GM12878 (cell line): ENCODE results near the gene ADSL. TPM values are rescaled to one million over a fixed set of nuclear protein-coding genes. Genes with fewer than 3 reads are reported as not detected.

Experiments used
- ATAC-seq: fragments of 200-7000 bp; cut with Tn5 transposase; 3 replicates; pipeline ENCODE4 v1.9.1; 2020; ENCODE audit warnings: mild to moderate bottlenecking, moderate library complexity
- BruUV-seq: library from RNA; stranded (reverse); fragments of 400-500 nt; replicated peaks from 2 replicates; lab custom pipeline; 2021; lab: Mats Ljungman, UMichigan
- CTCF ChIA-PET: fragments of 300-600 bp; sonication (Branson Sonifier 250); formaldehyde crosslinking; extraction: SDS; loops from one replicate; lab custom pipeline; 2021; ENCODE audit warnings: inconsistent platforms; lab: Yijun Ruan, JAX
- POLR2A ChIA-PET: fragments of 350-600 bp; formaldehyde crosslinking; extraction: SDS; loops from one replicate; lab custom pipeline; 2021; ENCODE audit warnings: inconsistent platforms; lab: Charles Lee
- RAD21 ChIA-PET: fragments of 300-600 bp; sonication (Branson Sonifier 250); formaldehyde crosslinking; loops from one replicate; lab custom pipeline; 2023; ENCODE audit warnings: antibody characterized with exemption; ENCODE audit not compliant: unreplicated experiment; lab: Charles Lee
- SMC1A ChIA-PET: fragments of 300-600 bp; sonication (Branson Sonifier 250); formaldehyde crosslinking; loops from one replicate; lab custom pipeline; 2023; ENCODE audit not compliant: unreplicated experiment, uncharacterized antibody; lab: Charles Lee
- DNase-seq: peaks from one replicate; pipeline ENCODE4 v3.0.0-alpha.2; 2011; ENCODE audit warnings: low read depth, low spot score
- FAIRE-seq: peaks from 3 replicates; lab custom pipeline; 2011; peaks lifted over from hg19 to GRCh38; lab: Jason Lieb, UNC
- H2AFZ ChIP-seq: 2 replicates; pipeline ENCODE4 v1.6.0; 2011; ENCODE audit warnings: low read depth, low read length, control low read depth; ENCODE audit not compliant: control insufficient read depth
- H3K27ac ChIP-seq: 2 replicates; pipeline ENCODE4 v1.5.1; 2011; ENCODE audit warnings: control low read depth; ENCODE audit not compliant: control insufficient read depth, insufficient read depth
- H3K27me3 ChIP-seq, 2 experiments: replicated peaks in 1 of 2; 2 replicates each; pipeline versions ENCODE4 v1.6.0 to v1.6.1; 2011; ENCODE audit warnings: low read length in 1 of 2; ENCODE audit not compliant: control insufficient read depth in 2 of 2, insufficient read depth in 2 of 2
- H3K36me3 ChIP-seq, 2 experiments: 2 replicates each; pipeline ENCODE4 v1.5.1; 2011; ENCODE audit warnings: low read length in 1 of 2; ENCODE audit not compliant: control insufficient read depth in 2 of 2, insufficient read depth in 2 of 2
- H3K4me1 ChIP-seq: 2 replicates; pipeline ENCODE4 v1.6.1; 2011; ENCODE audit warnings: mild to moderate bottlenecking, low read length, moderate library complexity, mixed read lengths; ENCODE audit not compliant: control insufficient read depth, insufficient read depth
- H3K4me2 ChIP-seq: 2 replicates; pipeline ENCODE4 v1.6.0; 2011; ENCODE audit warnings: control low read depth; ENCODE audit not compliant: control insufficient read depth, insufficient read depth
- H3K4me3 ChIP-seq: fragments of 200-600 bp; sonication (generic); 2 replicates; pipeline ENCODE4 v1.5.1; 2016
- H3K79me2 ChIP-seq: 2 replicates; pipeline ENCODE4 v1.6.0; 2011; ENCODE audit warnings: low read length; ENCODE audit not compliant: control insufficient read depth, insufficient read depth
- H3K9ac ChIP-seq: 2 replicates; pipeline ENCODE4 v1.8.0; 2011; ENCODE audit warnings: low read length, control low read depth, mixed read lengths; ENCODE audit not compliant: control insufficient read depth, insufficient read depth
- H3K9me3 ChIP-seq: replicated peaks from 3 replicates; pipeline ENCODE4 v1.5.1; 2011; ENCODE audit warnings: mild to moderate bottlenecking, low read length; ENCODE audit not compliant: control insufficient read depth, insufficient read depth
- H4K20me1 ChIP-seq: 2 replicates; pipeline ENCODE4 v1.6.0; 2011; ENCODE audit not compliant: control insufficient read depth, insufficient read depth
- BRCA1 ChIP-seq: IDR thresholded peaks from 2 replicates; pipeline ENCODE4 v1.6.1; 2011; ENCODE audit warnings: low read depth, low read length, improper control_type of control experiment
- DPF2 ChIP-seq: fragments of 450-650 bp; IDR thresholded peaks from 2 replicates; pipeline ENCODE4 v1.6.1; 2017; ENCODE audit warnings: mild to moderate bottlenecking
- JUND ChIP-seq: IDR thresholded peaks from 2 replicates; pipeline ENCODE4 v1.6.1; 2012; ENCODE audit warnings: low read depth, mild to moderate bottlenecking, low read length, improper control_type of control experiment, moderate library complexity
- NFXL1 ChIP-seq: fragments of 450-650 bp; IDR thresholded peaks from 2 replicates; pipeline ENCODE4 v1.6.1; 2017; ENCODE audit warnings: antibody characterized with exemption, mild to moderate bottlenecking, borderline replicate concordance
- NR2C1 ChIP-seq: fragments of 450-650 bp; IDR thresholded peaks from 2 replicates; pipeline ENCODE4 v1.6.1; 2017; ENCODE audit warnings: antibody characterized with exemption, mild to moderate bottlenecking, moderate library complexity
- PAX5 ChIP-seq: IDR thresholded peaks from 2 replicates; pipeline ENCODE4 v1.6.1; 2011; ENCODE audit warnings: low read depth, low read length, borderline replicate concordance
- POLR2AphosphoS2 ChIP-seq: IDR thresholded peaks from 2 replicates; pipeline ENCODE4 v1.6.1; 2011; ENCODE audit warnings: low read depth, mild to moderate bottlenecking, low read length, improper control_type of control experiment, moderate library complexity
- RB1 ChIP-seq: fragments of 450-650 bp; formaldehyde crosslinking; IDR thresholded peaks from 2 replicates; pipeline ENCODE4 v1.6.1; 2017; ENCODE audit warnings: mild to moderate bottlenecking, borderline replicate concordance
- TCF7 ChIP-seq: IDR thresholded peaks from 2 replicates; pipeline ENCODE4 v1.6.1; 2014; ENCODE audit warnings: antibody characterized with exemption, borderline replicate concordance
- ZNF217 ChIP-seq: fragments of 450-650 bp; IDR thresholded peaks from 2 replicates; pipeline ENCODE4 v1.6.1; 2017; ENCODE audit warnings: antibody characterized with exemption, mild to moderate bottlenecking
- ZNF24 ChIP-seq: fragments of 450-650 bp; IDR thresholded peaks from 2 replicates; pipeline ENCODE4 v1.6.1; 2017; ENCODE audit warnings: antibody characterized with exemption, mild to moderate bottlenecking
- WGBS: methylation state at CpG from one replicate; pipeline ENCODE4 v1.1.6; 2016; ENCODE audit warnings: low lambda C conversion rate; ENCODE audit not compliant: insufficient replicate concordance, insufficient coverage; ENCODE audit errors: missing lambda C conversion rate; 5-methylcytosine and 5-hydroxymethylcytosine counted together
- in situ Hi-C: fragments of 300-500 bp; cut with MboI; formaldehyde crosslinking; loops from 9 replicates; pipeline ENCODE4 v1.14.3; 2018; ENCODE audit warnings: mixed read lengths
- intact Hi-C: fragments of 100-400 bp; cut with micrococcal nuclease; formaldehyde crosslinking; loops from one replicate; pipeline ENCODE4 v1.14.2; 2022; ENCODE audit not compliant: unreplicated experiment
- polyA plus RNA-seq, 11 experiments: library from polyadenylated mRNA; depleted of rRNA in 4 of 11; unstranded in 6 of 11; stranded (reverse) in 5 of 11; fragments of >200 nt; fragmentation: Nextera tagmentation in 4 of 11; fragmentation: Illumina TruSeq in 1 of 11; extraction: Ambion mirVana in 4 of 11; extraction: Trizol in 1 of 11; gene quantifications; 1 replicate in 1 of 11; 2 replicates in 10 of 11; pipeline versions ENCODE4 v1.2.1 to v1.2.3, GENCODE V29; 2011 to 2016; ENCODE audit warnings: inconsistent platforms in 2 of 11, missing spikeins in 2 of 11, low read depth in 1 of 11
- total RNA-seq, 4 experiments: library from RNA; depleted of rRNA in 3 of 4; stranded (reverse); fragments of >200 nt in 3 of 4; fragmentation: Illumina TruSeq in 1 of 4; extraction: Trizol in 1 of 4; gene quantifications; 2 replicates each; pipeline versions ENCODE4 v1.2.1 to v1.2.3, GENCODE V29; 2013 to 2021
- TF ChIP-seq, protein P1 (sequence below): IDR thresholded peaks from 2 replicates; pipeline ENCODE4 v1.6.1; 2012; ENCODE audit warnings: improper control_type of control experiment, low read depth, low read length; ENCODE audit not compliant: insufficient replicate concordance
- TF ChIP-seq, protein P2 (sequence below): fragments of 450-650 bp; IDR thresholded peaks from 2 replicates; pipeline ENCODE4 v1.6.1; 2017; ENCODE audit warnings: borderline replicate concordance
- TF ChIP-seq, protein P3 (sequence below): fragments of 450-650 bp; formaldehyde crosslinking; IDR thresholded peaks from 2 replicates; pipeline ENCODE4 v1.4.0; 2020; ENCODE audit warnings: mild to moderate bottlenecking, moderate library complexity

The ADSL gene
- total and polyA plus RNA-seq, 10 of the 15 experiments (the other 5 are each of a cell fraction or from before 2014, with no cell fraction given), result 126 to 313 (median 143) TPM

DNA sequence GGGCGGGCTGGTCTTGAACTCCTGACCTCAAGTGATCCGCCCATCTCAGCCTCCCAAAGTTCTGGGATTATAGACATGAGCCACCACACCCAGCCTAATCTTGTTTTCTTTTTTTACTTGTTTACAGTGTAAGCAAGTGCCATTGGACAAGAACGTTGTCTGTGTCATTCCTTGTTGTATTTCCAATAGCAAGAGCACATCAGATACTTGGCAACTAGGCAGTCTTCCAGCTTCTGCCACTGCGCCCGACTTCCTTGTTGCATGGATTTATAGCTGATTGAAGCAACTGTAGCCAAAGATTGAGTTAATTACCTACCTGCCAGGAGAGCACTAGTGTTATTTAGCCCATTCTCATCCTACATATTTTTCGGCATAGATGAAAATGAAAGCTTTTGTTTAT is 21.0 kb downstream of the ADSL start:
- H3K9ac ChIP-seq, result no peak overlapping the region
- no peak overlapping the region for H3K4me3 ChIP-seq
- no peaks in the 10 kb centered on the region for H3K27me3 ChIP-seq
- H3K9me3 ChIP-seq, result no peaks in the 10 kb centered on the region
- no peak overlapping the region for H3K4me2 ChIP-seq
- peaks cover 14% of the 10 kb centered on the region for H3K79me2 ChIP-seq
- intact Hi-C loops, result no loop called here
- ChIA-PET POLR2A (interaction anchor here (1.0 kb wide), 1 partner anchor 11 kb away, joined by 8 read pairs; no protein-coding TSS in a partner anchor), SMC1A (interaction anchor here (0.9 to 2.6 kb wide), 2 partner anchors 19 to 20 kb away, joined by 4 to 7 read pairs; no protein-coding TSS in a partner anchor), CTCF (interaction anchor here (1.2 to 1.3 kb wide), 3 partner anchors 69 to 324 kb away, joined by 3 to 4 read pairs (median 3); no protein-coding TSS in a partner anchor), RAD21 (interaction anchor here (0.6 to 1.1 kb wide), 2 partner anchors 69 to 282 kb away, joined by 3 read pairs; no protein-coding TSS in a partner anchor)
- no peaks in the 10 kb centered on the region for H4K20me1 ChIP-seq
- 74% methylated on average over 6 of the region's 6 CpGs for WGBS
- DNase-seq (no peak), FAIRE-seq (no peak), ATAC-seq (no peak)
- no TSS peak for BruUV-seq
- no peak overlapping the region for H3K27ac ChIP-seq
- H2AFZ ChIP-seq, result no peak overlapping the region
- in situ Hi-C loops, result no loop called here
- peaks cover 16 to 27% of the 10 kb centered on the region in 2 experiments for H3K36me3 ChIP-seq
- no peaks in the 10 kb centered on the region; the same call in 1 of the 2 replicates for H3K4me1 ChIP-seq
- TF ChIP-seq NR2C1 (no peak), PAX5 (no peak), RB1 (no peak), ZNF217 (no peak), DPF2 (no peak), ZNF24 (no peak), JUND (no peak), NFXL1 (no peak), TCF7 (no peak), POLR2AphosphoS2 (no peak), BRCA1 (no peak)
- TF ChIP-seq, protein P1, sequence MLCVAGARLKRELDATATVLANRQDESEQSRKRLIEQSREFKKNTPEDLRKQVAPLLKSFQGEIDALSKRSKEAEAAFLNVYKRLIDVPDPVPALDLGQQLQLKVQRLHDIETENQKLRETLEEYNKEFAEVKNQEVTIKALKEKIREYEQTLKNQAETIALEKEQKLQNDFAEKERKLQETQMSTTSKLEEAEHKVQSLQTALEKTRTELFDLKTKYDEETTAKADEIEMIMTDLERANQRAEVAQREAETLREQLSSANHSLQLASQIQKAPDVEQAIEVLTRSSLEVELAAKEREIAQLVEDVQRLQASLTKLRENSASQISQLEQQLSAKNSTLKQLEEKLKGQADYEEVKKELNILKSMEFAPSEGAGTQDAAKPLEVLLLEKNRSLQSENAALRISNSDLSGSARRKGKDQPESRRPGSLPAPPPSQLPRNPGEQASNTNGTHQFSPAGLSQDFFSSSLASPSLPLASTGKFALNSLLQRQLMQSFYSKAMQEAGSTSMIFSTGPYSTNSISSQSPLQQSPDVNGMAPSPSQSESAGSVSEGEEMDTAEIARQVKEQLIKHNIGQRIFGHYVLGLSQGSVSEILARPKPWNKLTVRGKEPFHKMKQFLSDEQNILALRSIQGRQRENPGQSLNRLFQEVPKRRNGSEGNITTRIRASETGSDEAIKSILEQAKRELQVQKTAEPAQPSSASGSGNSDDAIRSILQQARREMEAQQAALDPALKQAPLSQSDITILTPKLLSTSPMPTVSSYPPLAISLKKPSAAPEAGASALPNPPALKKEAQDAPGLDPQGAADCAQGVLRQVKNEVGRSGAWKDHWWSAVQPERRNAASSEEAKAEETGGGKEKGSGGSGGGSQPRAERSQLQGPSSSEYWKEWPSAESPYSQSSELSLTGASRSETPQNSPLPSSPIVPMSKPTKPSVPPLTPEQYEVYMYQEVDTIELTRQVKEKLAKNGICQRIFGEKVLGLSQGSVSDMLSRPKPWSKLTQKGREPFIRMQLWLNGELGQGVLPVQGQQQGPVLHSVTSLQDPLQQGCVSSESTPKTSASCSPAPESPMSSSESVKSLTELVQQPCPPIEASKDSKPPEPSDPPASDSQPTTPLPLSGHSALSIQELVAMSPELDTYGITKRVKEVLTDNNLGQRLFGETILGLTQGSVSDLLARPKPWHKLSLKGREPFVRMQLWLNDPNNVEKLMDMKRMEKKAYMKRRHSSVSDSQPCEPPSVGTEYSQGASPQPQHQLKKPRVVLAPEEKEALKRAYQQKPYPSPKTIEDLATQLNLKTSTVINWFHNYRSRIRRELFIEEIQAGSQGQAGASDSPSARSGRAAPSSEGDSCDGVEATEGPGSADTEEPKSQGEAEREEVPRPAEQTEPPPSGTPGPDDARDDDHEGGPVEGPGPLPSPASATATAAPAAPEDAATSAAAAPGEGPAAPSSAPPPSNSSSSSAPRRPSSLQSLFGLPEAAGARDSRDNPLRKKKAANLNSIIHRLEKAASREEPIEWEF, result no peak
- TF ChIP-seq, protein P2, sequence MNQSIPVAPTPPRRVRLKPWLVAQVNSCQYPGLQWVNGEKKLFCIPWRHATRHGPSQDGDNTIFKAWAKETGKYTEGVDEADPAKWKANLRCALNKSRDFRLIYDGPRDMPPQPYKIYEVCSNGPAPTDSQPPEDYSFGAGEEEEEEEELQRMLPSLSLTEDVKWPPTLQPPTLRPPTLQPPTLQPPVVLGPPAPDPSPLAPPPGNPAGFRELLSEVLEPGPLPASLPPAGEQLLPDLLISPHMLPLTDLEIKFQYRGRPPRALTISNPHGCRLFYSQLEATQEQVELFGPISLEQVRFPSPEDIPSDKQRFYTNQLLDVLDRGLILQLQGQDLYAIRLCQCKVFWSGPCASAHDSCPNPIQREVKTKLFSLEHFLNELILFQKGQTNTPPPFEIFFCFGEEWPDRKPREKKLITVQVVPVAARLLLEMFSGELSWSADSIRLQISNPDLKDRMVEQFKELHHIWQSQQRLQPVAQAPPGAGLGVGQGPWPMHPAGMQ, result no peak
- TF ChIP-seq, protein P3, sequence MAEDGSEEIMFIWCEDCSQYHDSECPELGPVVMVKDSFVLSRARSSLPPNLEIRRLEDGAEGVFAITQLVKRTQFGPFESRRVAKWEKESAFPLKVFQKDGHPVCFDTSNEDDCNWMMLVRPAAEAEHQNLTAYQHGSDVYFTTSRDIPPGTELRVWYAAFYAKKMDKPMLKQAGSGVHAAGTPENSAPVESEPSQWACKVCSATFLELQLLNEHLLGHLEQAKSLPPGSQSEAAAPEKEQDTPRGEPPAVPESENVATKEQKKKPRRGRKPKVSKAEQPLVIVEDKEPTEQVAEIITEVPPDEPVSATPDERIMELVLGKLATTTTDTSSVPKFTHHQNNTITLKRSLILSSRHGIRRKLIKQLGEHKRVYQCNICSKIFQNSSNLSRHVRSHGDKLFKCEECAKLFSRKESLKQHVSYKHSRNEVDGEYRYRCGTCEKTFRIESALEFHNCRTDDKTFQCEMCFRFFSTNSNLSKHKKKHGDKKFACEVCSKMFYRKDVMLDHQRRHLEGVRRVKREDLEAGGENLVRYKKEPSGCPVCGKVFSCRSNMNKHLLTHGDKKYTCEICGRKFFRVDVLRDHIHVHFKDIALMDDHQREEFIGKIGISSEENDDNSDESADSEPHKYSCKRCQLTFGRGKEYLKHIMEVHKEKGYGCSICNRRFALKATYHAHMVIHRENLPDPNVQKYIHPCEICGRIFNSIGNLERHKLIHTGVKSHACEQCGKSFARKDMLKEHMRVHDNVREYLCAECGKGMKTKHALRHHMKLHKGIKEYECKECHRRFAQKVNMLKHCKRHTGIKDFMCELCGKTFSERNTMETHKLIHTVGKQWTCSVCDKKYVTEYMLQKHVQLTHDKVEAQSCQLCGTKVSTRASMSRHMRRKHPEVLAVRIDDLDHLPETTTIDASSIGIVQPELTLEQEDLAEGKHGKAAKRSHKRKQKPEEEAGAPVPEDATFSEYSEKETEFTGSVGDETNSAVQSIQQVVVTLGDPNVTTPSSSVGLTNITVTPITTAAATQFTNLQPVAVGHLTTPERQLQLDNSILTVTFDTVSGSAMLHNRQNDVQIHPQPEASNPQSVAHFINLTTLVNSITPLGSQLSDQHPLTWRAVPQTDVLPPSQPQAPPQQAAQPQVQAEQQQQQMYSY, result no peak
